K562 (cell line): Measurements from ENCODE around the gene FCHSD1. TPM values are rescaled to one million over a fixed set of nuclear protein-coding genes. Genes with fewer than 3 reads are reported as not detected.

Experiments used
- CCNT2 ChIP-seq: IDR thresholded peaks from 2 replicates; pipeline ENCODE4 v1.6.1; 2011; ENCODE audit warnings: borderline replicate concordance, low read depth, mild to moderate bottlenecking, moderate library complexity, mixed read lengths, low read length; ENCODE audit not compliant: insufficient read length; ENCODE audit errors: extremely low read depth
- CREM ChIP-seq: IDR thresholded peaks from 2 replicates; pipeline ENCODE4 v1.6.1; 2014; ENCODE audit warnings: antibody characterized with exemption, low read depth
- ELF1 ChIP-seq: fragments of 200-800 bp; sonication (Bioruptor generic); IDR thresholded peaks from 2 replicates; pipeline ENCODE4 v1.6.1; 2016; ENCODE audit warnings: missing genetic modification characterization, missing compliant biosample characterization
- EP300 ChIP-seq: IDR thresholded peaks from 2 replicates; pipeline ENCODE4 v1.6.1; 2012; ENCODE audit warnings: low read length, improper control_type of control experiment
- GABPB1 ChIP-seq: sonication (generic); formaldehyde crosslinking; IDR thresholded peaks from 2 replicates; pipeline ENCODE4 v1.8.0; 2022; ENCODE audit warnings: mild to moderate bottlenecking, missing genetic modification reagents
- MAX ChIP-seq: sonication (generic); formaldehyde crosslinking; IDR thresholded peaks from 2 replicates; pipeline ENCODE4 v1.9.0; 2022; ENCODE audit warnings: mild to moderate bottlenecking, missing genetic modification reagents
- MAZ ChIP-seq, 2 experiments: fragments of 450-650 bp in 1 of 2; sonication (generic) in 1 of 2; formaldehyde crosslinking; IDR thresholded peaks in 1 of 2; conservative IDR thresholded peaks in 1 of 2; 2 replicates each; pipeline versions ENCODE4 v1.4.0 to v1.5.0; 2020; ENCODE audit warnings: mild to moderate bottlenecking in 1 of 2, missing genetic modification reagents in 1 of 2
- PHF8 ChIP-seq: fragments of 200-600 bp; sonication (generic); IDR thresholded peaks from 2 replicates; pipeline ENCODE4 v1.6.1; 2012; ENCODE audit warnings: mixed run types, mild to moderate bottlenecking, inconsistent platforms, low read length, moderate library complexity, borderline replicate concordance
- POLR2A ChIP-seq: fragments of 450-650 bp; conservative IDR thresholded peaks from 2 replicates; pipeline ENCODE4 v1.6.1; 2016
- SUPT5H ChIP-seq: fragments of 450-650 bp; IDR thresholded peaks from 2 replicates; pipeline ENCODE4 v1.6.1; 2016
- VEZF1 ChIP-seq: fragments of 200-800 bp; sonication (Bioruptor generic); IDR thresholded peaks from 2 replicates; pipeline ENCODE4 v1.6.1; 2017; ENCODE audit warnings: missing genetic modification characterization, missing compliant biosample characterization
- YY1 ChIP-seq, 3 experiments: IDR thresholded peaks; 2 replicates each; pipeline ENCODE4 v1.6.1; 2011; ENCODE audit warnings: low read length in 2 of 3, mild to moderate bottlenecking in 2 of 3, moderate library complexity in 2 of 3, borderline replicate concordance in 1 of 3, control low read depth in 1 of 3, low read depth in 1 of 3; ENCODE audit not compliant: insufficient read depth in 3 of 3, insufficient replicate concordance in 2 of 3, control insufficient read depth in 1 of 3, insufficient read length in 1 of 3; ENCODE audit errors: extremely low read depth in 1 of 3
- ZBTB7A ChIP-seq: IDR thresholded peaks from 2 replicates; pipeline ENCODE4 v1.6.1; 2011; ENCODE audit warnings: low read depth, mild to moderate bottlenecking, low read length, moderate library complexity, borderline replicate concordance; ENCODE audit not compliant: control insufficient read depth
- ZNF384 ChIP-seq: IDR thresholded peaks from 2 replicates; pipeline ENCODE4 v1.6.1; 2012; ENCODE audit warnings: low read depth, low read length, improper control_type of control experiment
- polyA plus RNA-seq, 8 experiments: library from polyadenylated mRNA; depleted of rRNA in 4 of 8; stranded (reverse) in 5 of 8; unstranded in 3 of 8; fragments of >200 nt; fragmentation: Nextera tagmentation in 2 of 8; fragmentation: Illumina TruSeq in 1 of 8; extraction: Ambion mirVana in 2 of 8; extraction: Trizol in 1 of 8; gene quantifications; 2 replicates each; pipeline versions ENCODE4 v1.2.1 to v1.2.3, GENCODE V29; 2011 to 2014; ENCODE audit warnings: inconsistent platforms in 1 of 8, missing spikeins in 1 of 8
- total RNA-seq, 7 experiments: library from RNA; depleted of rRNA in 6 of 7; stranded (reverse); fragments of >200 nt in 6 of 7; fragmentation: Illumina TruSeq in 2 of 7; extraction: Trizol in 2 of 7; gene quantifications; 2 replicates each; pipeline versions ENCODE4 v1.2.1 to v1.2.3, GENCODE V29; 2011 to 2021; ENCODE audit warnings: low replicate concordance in 1 of 7
- TF ChIP-seq, protein P1 (sequence below), 2 experiments: fragments of 450-650 bp; conservative IDR thresholded peaks; 2 replicates each; pipeline ENCODE4 v1.6.1; 2017; ENCODE audit warnings: mild to moderate bottlenecking in 2 of 2, moderate library complexity in 2 of 2
- TF ChIP-seq, protein P2 (sequence below): fragments of 450-650 bp; conservative IDR thresholded peaks from 2 replicates; pipeline ENCODE4 v1.6.1; 2016; ENCODE audit warnings: missing genetic modification characterization, low read depth, mild to moderate bottlenecking, control low read depth, missing compliant biosample characterization
- TF ChIP-seq, protein P3 (sequence below): IDR thresholded peaks from 2 replicates; pipeline ENCODE4 v1.6.1; 2011; ENCODE audit warnings: borderline replicate concordance, low read depth, mild to moderate bottlenecking, moderate library complexity, low read length; ENCODE audit not compliant: insufficient read depth, poor library complexity, severe bottlenecking

Gene FCHSD1
- total and polyA plus RNA-seq, 9 of the 15 experiments (the other 6 are each of a cell fraction or from before 2014, with no cell fraction given) = 0.35 to 37.5 (median 13.6) TPM

DNA sequence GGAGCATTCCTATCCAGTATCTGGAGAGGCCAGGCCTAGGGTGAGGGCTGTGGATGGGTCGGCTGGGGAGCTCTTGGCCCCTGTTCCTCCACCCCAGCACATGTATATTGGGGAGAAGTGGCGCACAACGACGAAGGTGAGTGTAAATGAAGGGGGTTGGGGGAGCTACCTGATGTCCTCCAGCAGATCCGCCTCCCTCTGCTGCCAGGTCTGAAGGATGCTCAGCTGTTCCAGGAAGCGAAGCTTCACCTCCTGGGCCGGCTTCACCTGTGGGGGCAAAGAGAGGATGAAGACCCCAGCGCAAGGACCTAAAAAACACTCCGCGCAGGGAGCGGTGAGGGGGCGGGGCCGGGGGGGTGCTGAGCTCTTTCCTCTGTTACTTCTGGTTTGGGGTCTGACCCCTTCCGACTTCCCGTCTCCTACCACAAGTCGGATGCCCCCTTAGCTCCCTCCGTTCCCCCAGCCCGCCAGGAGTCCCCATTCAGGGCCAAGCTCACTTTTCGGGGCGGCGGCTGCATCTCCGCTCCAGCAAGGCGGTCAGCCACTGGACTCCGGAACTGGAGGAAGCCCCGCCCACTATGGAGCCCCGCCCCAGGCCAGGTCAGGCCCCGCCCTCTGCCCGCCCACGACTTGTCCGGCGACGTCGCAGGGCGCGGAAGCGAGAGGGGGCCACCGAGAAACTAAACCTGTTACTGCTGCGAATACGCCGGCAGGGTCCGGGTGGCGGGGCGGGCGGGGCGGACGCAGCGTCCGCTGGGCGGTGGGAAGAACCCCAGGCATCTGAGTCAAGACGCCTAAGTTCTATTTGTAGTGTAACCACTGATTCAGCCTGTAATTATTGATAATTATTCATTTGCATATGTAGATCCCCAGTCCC is at the start of gene FCHSD1 (continued):
- peak; percentile 34; the same call in 1 of the 2 replicates for TF ChIP-seq MAX (CRISPR knock-in tag)
- TF ChIP-seq ZNF384 = no peak
- TF ChIP-seq, protein P1, sequence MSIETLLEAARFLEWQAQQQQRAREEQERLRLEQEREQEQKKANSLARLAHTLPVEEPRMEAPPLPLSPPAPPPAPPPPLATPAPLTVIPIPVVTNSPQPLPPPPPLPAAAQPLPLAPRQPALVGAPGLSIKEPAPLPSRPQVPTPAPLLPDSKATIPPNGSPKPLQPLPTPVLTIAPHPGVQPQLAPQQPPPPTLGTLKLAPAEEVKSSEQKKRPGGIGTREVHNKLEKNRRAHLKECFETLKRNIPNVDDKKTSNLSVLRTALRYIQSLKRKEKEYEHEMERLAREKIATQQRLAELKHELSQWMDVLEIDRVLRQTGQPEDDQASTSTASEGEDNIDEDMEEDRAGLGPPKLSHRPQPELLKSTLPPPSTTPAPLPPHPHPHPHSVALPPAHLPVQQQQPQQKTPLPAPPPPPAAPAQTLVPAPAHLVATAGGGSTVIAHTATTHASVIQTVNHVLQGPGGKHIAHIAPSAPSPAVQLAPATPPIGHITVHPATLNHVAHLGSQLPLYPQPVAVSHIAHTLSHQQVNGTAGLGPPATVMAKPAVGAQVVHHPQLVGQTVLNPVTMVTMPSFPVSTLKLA (conservative IDR thresholded peaks at IDR 0.05) = 0 out of 4 replicates have a peak, but pooled peaks have one; percentile 17 to 37
- TF ChIP-seq, protein P2, sequence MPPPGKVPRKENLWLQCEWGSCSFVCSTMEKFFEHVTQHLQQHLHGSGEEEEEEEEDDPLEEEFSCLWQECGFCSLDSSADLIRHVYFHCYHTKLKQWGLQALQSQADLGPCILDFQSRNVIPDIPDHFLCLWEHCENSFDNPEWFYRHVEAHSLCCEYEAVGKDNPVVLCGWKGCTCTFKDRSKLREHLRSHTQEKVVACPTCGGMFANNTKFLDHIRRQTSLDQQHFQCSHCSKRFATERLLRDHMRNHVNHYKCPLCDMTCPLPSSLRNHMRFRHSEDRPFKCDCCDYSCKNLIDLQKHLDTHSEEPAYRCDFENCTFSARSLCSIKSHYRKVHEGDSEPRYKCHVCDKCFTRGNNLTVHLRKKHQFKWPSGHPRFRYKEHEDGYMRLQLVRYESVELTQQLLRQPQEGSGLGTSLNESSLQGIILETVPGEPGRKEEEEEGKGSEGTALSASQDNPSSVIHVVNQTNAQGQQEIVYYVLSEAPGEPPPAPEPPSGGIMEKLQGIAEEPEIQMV = peak; percentile 58; the same call in 1 of the 2 replicates
- TF ChIP-seq PHF8 = peak; percentile 80; the same call in 1 of the 2 replicates
- TF ChIP-seq SUPT5H = peak; percentile 67
- TF ChIP-seq GABPB1 = 0 out of 2 replicates have a peak, but pooled peaks have one; percentile 31
- TF ChIP-seq ELF1 (tag) = peak; percentile 56
- peak; percentile 75 for TF ChIP-seq CREM
- peak in 1 of 2 experiments; percentile 80; a peak in 2 of 4 replicates for TF ChIP-seq MAZ (CRISPR knock-in tag; conservative IDR thresholded peaks at IDR 0.05 in 1 of 2, IDR thresholded peaks at IDR 0.05 in 1 of 2)
- TF ChIP-seq POLR2A = peak; percentile 75
- TF ChIP-seq CCNT2 = peak; percentile 15
- TF ChIP-seq, protein P3, sequence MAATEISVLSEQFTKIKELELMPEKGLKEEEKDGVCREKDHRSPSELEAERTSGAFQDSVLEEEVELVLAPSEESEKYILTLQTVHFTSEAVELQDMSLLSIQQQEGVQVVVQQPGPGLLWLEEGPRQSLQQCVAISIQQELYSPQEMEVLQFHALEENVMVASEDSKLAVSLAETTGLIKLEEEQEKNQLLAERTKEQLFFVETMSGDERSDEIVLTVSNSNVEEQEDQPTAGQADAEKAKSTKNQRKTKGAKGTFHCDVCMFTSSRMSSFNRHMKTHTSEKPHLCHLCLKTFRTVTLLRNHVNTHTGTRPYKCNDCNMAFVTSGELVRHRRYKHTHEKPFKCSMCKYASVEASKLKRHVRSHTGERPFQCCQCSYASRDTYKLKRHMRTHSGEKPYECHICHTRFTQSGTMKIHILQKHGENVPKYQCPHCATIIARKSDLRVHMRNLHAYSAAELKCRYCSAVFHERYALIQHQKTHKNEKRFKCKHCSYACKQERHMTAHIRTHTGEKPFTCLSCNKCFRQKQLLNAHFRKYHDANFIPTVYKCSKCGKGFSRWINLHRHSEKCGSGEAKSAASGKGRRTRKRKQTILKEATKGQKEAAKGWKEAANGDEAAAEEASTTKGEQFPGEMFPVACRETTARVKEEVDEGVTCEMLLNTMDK = peak; percentile 8
- TF ChIP-seq YY1 (IDR thresholded peaks at IDR 0.05; ENCODE audit: borderline replicate concordance in 1 of 3, control insufficient read depth in 1 of 3, extremely low read depth in 1 of 3, insufficient read depth in 3 of 3, insufficient read length in 1 of 3, insufficient replicate concordance in 2 of 3, low read depth in 1 of 3, low read length in 2 of 3) = peak in 1 of 3 experiments; percentile 14
- peak; percentile 76; the same call in 1 of the 2 replicates for TF ChIP-seq ZBTB7A
- no peak for TF ChIP-seq EP300
- peak; percentile 61 for TF ChIP-seq VEZF1
